CD14-positive monocyte (primary cell): ENCODE measurements around the gene TMEM37. TPM values are rescaled to one million over a fixed set of nuclear protein-coding genes. Genes with fewer than 3 reads are reported as not detected.

Experiments
- DNase-seq, 3 donors: peaks; one replicate each; pipeline ENCODE4 v3.0.0-alpha.2; 2011 to 2022
- H2AFZ ChIP-seq: 2 replicates; pipeline ENCODE4 v1.6.0; 2012; ENCODE audit warnings: mild to moderate bottlenecking, low read depth, low read length, inconsistent platforms; ENCODE audit not compliant: insufficient read depth, poor library complexity, severe bottlenecking
- H3K27ac ChIP-seq, 2 donors: 1 replicate in 1 of 2; 2 replicates in 1 of 2; pipeline ENCODE4 v1.5.1; 2012 to 2013; ENCODE audit warnings: low read length in 2 of 2, control low read depth in 1 of 2, inconsistent platforms in 1 of 2, low read depth in 1 of 2, mild to moderate bottlenecking in 1 of 2
- H3K27me3 ChIP-seq, 2 donors: one replicate each; pipeline versions ENCODE4 v1.6.0 to v1.6.1; 2011 to 2013; ENCODE audit warnings: low read length in 2 of 2; ENCODE audit not compliant: control insufficient read depth in 2 of 2, insufficient read depth in 2 of 2
- H3K36me3 ChIP-seq, 2 donors: replicated peaks in 1 of 2; 1 replicate in 1 of 2; 2 replicates in 1 of 2; pipeline versions ENCODE4 v1.5.1 to v1.6.1; 2012 to 2013; ENCODE audit warnings: low read length in 2 of 2, control low read depth in 1 of 2, inconsistent platforms in 1 of 2, mild to moderate bottlenecking in 1 of 2; ENCODE audit not compliant: insufficient read depth in 2 of 2, control insufficient read depth in 1 of 2
- H3K4me1 ChIP-seq, 2 donors: 1 replicate in 1 of 2; 2 replicates in 1 of 2; pipeline versions ENCODE4 v1.5.1 to v1.6.1; 2012 to 2013; ENCODE audit warnings: low read length in 2 of 2, control low read depth in 1 of 2, inconsistent platforms in 1 of 2, mild to moderate bottlenecking in 1 of 2, moderate library complexity in 1 of 2; ENCODE audit not compliant: insufficient read depth in 2 of 2, control insufficient read depth in 1 of 2
- H3K4me2 ChIP-seq: replicated peaks from 2 replicates; pipeline ENCODE3; 2012; ENCODE audit warnings: low read length, moderate library complexity, mild to moderate bottlenecking; ENCODE audit not compliant: poor library complexity, severe bottlenecking; ENCODE audit errors: extremely low read depth
- H3K4me3 ChIP-seq, 3 experiments: fragments of 200-600 bp in 1 of 3; sonication (generic) in 1 of 3; replicated peaks in 1 of 3; 1 replicate in 2 of 3; 2 replicates in 1 of 3; pipeline ENCODE4 v1.5.1; 2011 to 2013; ENCODE audit warnings: low read length in 3 of 3, mild to moderate bottlenecking in 3 of 3, control low read depth in 2 of 3, low read depth in 2 of 3, inconsistent platforms in 1 of 3, moderate library complexity in 1 of 3
- H3K79me2 ChIP-seq: 2 replicates; pipeline ENCODE4 v1.6.0; 2012; ENCODE audit warnings: mild to moderate bottlenecking, control low read depth, inconsistent platforms, low read length, moderate library complexity; ENCODE audit not compliant: insufficient read depth
- H3K9ac ChIP-seq: 2 replicates; pipeline ENCODE4 v1.6.0; 2017; ENCODE audit warnings: low read length, mild to moderate bottlenecking; ENCODE audit not compliant: insufficient read depth, poor library complexity, severe bottlenecking
- H3K9me3 ChIP-seq, 2 donors: replicated peaks in 1 of 2; 1 replicate in 1 of 2; 2 replicates in 1 of 2; pipeline versions ENCODE4 v1.5.1 to v1.6.1; 2012 to 2013; ENCODE audit warnings: low read length in 2 of 2, control low read depth in 1 of 2; ENCODE audit not compliant: control insufficient read depth in 1 of 2, insufficient read depth in 1 of 2
- H4K20me1 ChIP-seq: 2 replicates; pipeline ENCODE4 v1.6.0; 2012; ENCODE audit warnings: mild to moderate bottlenecking, low read length, control low read depth, moderate library complexity; ENCODE audit not compliant: insufficient read depth
- H3K27ac Mint-ChIP-seq, 7 donors: one replicate each; pipeline ENCODE4 v1.8.0; 2020; ENCODE audit warnings: mild to moderate bottlenecking in 7 of 7, mixed read lengths in 7 of 7, moderate library complexity in 6 of 7, inconsistent platforms in 2 of 7
- H3K27me3 Mint-ChIP-seq, 3 donors: one replicate each; pipeline ENCODE4 v1.8.0; 2021 to 2022; ENCODE audit warnings: low read depth in 3 of 3, mild to moderate bottlenecking in 3 of 3, mixed read lengths in 3 of 3, moderate library complexity in 3 of 3, inconsistent platforms in 1 of 3
- H3K36me3 Mint-ChIP-seq, 2 donors: one replicate each; pipeline ENCODE4 v1.8.0; 2020; ENCODE audit warnings: mixed read lengths in 2 of 2, inconsistent platforms in 1 of 2, mild to moderate bottlenecking in 1 of 2
- H3K4me1 Mint-ChIP-seq: one replicate; pipeline ENCODE4 v1.8.0; 2020; ENCODE audit warnings: mild to moderate bottlenecking, mixed read lengths
- H3K4me3 Mint-ChIP-seq, 2 donors: one replicate each; pipeline ENCODE4 v1.8.0; 2020; ENCODE audit warnings: mild to moderate bottlenecking in 2 of 2, mixed read lengths in 2 of 2, moderate library complexity in 1 of 2
- H3K9me3 Mint-ChIP-seq, 7 donors: one replicate each; pipeline ENCODE4 v1.8.0; 2020 to 2022; ENCODE audit warnings: mixed read lengths in 7 of 7, mild to moderate bottlenecking in 6 of 7, moderate library complexity in 6 of 7, inconsistent platforms in 2 of 7
- CTCF ChIP-seq: fragments of 200-600 bp; IDR thresholded peaks from one replicate; pipeline ENCODE4 v1.8.0; 2022; ENCODE audit warnings: antibody characterized with exemption, mild to moderate bottlenecking
- WGBS: methylation state at CpG from one replicate; pipeline ENCODE4 v1.1.5; 2013; ENCODE audit warnings: missing lambda C conversion rate; ENCODE audit not compliant: insufficient coverage; 5-methylcytosine and 5-hydroxymethylcytosine counted together
- intact Hi-C, 2 donors: fragments of 100-400 bp; cut with micrococcal nuclease; formaldehyde crosslinking; loops; one replicate each; pipeline versions ENCODE4 v1.15.0 to v1.15.1; 2023
- polyA plus RNA-seq, 3 donors: library from polyadenylated mRNA; depleted of rRNA in 1 of 3; unstranded in 2 of 3; stranded (reverse) in 1 of 3; fragments of 300-500 nt in 2 of 3; fragments of >200 nt in 1 of 3; fragmentation: Illumina TruSeq in 2 of 3; gene quantifications; 1 replicate in 2 of 3; 2 replicates in 1 of 3; pipeline ENCODE4 v1.2.3, GENCODE V29; 2012 to 2021

Gene TMEM37
- polyA plus RNA-seq, 3 donors: not detected

GRCh38 chr2:119451336-119452050 is 19.8 kb downstream of the TMEM37 start:
- no peaks in the 10 kb centered on the region for H3K79me2 ChIP-seq
- no peaks in the 10 kb centered on the region for H3K4me1 ChIP-seq
- intact Hi-C loops: no loop called here
- H3K9me3 Mint-ChIP-seq: no peaks in the 10 kb centered on the region
- H2AFZ ChIP-seq: no peak overlapping the region
- no peak for DNase-seq
- no peak for TF ChIP-seq CTCF
- no peak overlapping the region for H3K27ac Mint-ChIP-seq
- H3K4me3 Mint-ChIP-seq: no peak overlapping the region
- no peak overlapping the region for H3K4me2 ChIP-seq
- no peaks in the 10 kb centered on the region for H3K27me3 ChIP-seq
- no peaks in the 10 kb centered on the region for H3K36me3 Mint-ChIP-seq
- H3K9me3 ChIP-seq: no peaks in the 10 kb centered on the region
- H3K9ac ChIP-seq: no peak overlapping the region
- no peaks in the 10 kb centered on the region for H3K4me1 Mint-ChIP-seq
- H3K4me3 ChIP-seq: no peak overlapping the region
- H3K27me3 Mint-ChIP-seq: peaks cover 14 to 19% (median 18%) of the 10 kb centered on the region in 3 donors
- H3K27ac ChIP-seq: no peak overlapping the region
- 92% methylated on average over 7 of the region's 9 CpGs for WGBS
- no peaks in the 10 kb centered on the region for H3K36me3 ChIP-seq
- H4K20me1 ChIP-seq: no peaks in the 10 kb centered on the region

- Histone ChIP-seq H3K4me2 (no peak overlapping the region), H3K27ac (no peak overlapping the region), H4K20me1 (no peaks in the 10 kb centered on the region), H3K9ac (no peak overlapping the region), H3K4me3 (no peak overlapping the region), H3K79me2 (no peaks in the 10 kb centered on the region), H2AFZ (no peak overlapping the region), H3K9me3 (no peaks in the 10 kb centered on the region), H3K27me3 (no peaks in the 10 kb centered on the region), H3K4me1 (no peaks in the 10 kb centered on the region), H3K36me3 (no peaks in the 10 kb centered on the region)
- Mint-ChIP-seq H3K9me3 (peaks cover 0 to 2% (median 0%) of the 10 kb centered on the region in 7 donors), H3K4me3 (no peak overlapping the region), H3K36me3 (no peaks in the 10 kb centered on the region), H3K27me3 (peaks cover 10 to 20% (median 15%) of the 10 kb centered on the region in 3 donors), H3K4me1 (no peaks in the 10 kb centered on the region), H3K27ac (no peak overlapping the region)
- 58% methylated on average over 9 of the region's 12 CpGs for WGBS
- intact Hi-C loops: no loop called here
- TF ChIP-seq CTCF: no peak
- no peak for DNase-seq
Measured at GRCh38 chr2:119453972-119454593, 22.4 kb downstream of the TMEM37 start.
